NCI-H1436 (cell line): Measurements from ENCODE around the gene CDC16.
"Not testable (repeated sequence)": the region's sequence is repeated elsewhere in the genome, so short reads cannot be mapped to it uniquely, and the experiment has no call there.

Source experiments
- DNase-seq: peaks from one replicate; lab custom pipeline; 2025; lab: John Stamatoyannopoulos, UW

CDC16 gene

DNA sequence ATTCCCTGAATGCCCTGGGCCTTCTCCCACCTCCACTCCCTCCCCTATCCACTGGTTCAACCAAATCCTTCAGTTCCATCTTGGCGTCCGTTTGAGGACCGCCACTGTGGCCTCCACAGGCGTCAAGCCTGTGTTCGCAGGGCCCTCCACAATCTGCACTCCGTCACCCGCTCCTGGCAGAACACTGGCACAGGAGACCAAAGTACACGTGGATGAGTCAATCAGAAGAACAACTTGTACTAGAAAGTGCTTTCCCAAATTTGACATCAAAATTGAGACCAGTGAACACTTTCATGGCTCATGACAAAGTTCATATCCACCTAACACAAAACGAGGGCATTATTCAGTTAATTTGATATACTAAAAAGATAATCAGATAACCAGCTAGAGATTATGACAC is 6.5 kb upstream of the CDC16 start:
- DNase-seq: no peak

- no peak for DNase-seq
These were observed 5.2 kb upstream of the CDC16 start for GRCh38 chr13:114229506-114229905.

DNA sequence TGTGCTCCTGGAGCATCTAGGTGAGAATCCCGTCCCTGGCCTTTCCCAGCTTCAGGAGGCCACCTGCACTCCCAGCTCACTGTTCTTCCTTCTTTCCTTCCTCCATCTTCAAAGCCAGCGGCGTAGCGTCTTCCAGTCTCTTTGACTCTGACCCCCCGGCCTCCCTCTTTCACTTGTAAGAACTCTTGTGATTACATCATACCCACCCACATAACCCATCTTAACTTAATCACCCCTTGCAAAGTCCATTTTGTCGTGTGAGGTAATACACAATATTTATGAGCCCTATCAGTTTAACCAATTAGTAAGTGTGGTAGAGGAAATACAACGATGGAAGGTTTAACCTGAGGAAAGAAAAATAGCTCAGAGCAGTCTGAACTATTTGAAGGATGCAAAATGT is 4.6 kb upstream of the CDC16 start:
- no peak for DNase-seq

DNA sequence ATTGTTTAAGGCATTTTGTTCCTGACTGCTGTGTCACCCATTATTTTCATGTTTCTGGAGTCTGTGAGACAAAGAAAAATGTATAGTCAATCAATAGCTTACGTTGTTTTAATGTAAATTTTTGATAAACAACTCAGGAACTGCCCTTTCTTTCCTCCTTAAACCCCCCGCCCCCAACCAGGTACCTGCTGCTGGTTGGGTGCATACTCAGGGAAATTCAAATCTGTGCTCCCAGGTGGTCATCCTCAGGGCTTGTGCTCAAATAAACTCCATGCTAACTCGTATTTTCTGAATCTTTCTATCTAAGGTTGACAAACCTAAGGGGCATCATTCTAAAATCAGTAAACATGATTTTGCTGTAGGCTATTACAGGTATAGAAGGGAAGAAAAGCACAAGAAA is 4.1 kb upstream of the CDC16 start:
- DNase-seq: no peak

- no peak for DNase-seq
These were observed 2.8 kb upstream of the CDC16 start for GRCh38 chr13:114231886-114232285.

- no peak for DNase-seq
These were observed 442 bp upstream of the CDC16 start for GRCh38 chr13:114234266-114234644.

GRCh38 chr13:114235697-114236096 is 1.0 kb downstream of the CDC16 start:
- no peak for DNase-seq

GRCh38 chr13:114236227-114236626 is 1.5 kb downstream of the CDC16 start:
- DNase-seq: no peak

- DNase-seq: no peak
These were observed 2.9 kb downstream of the CDC16 start for GRCh38 chr13:114237415-114238112.

DNA sequence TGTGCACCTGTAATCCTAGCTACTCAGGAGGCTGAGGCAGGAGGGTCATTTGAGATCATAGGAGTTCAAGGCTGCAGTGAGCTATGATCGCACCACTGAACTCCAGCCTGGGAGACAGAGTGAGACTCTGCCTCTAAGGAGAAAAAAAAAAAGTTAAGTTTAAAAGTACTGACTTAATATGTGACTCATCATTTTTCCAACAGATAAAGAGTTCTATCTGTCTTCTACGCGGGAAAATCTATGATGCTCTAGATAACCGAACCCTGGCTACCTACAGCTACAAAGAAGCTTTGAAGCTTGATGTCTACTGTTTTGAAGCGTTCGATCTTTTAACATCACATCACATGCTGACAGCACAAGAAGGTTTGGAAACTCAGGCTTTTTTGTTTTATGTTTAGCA is 7.2 kb downstream of the CDC16 start:
- no peak for DNase-seq

DNA sequence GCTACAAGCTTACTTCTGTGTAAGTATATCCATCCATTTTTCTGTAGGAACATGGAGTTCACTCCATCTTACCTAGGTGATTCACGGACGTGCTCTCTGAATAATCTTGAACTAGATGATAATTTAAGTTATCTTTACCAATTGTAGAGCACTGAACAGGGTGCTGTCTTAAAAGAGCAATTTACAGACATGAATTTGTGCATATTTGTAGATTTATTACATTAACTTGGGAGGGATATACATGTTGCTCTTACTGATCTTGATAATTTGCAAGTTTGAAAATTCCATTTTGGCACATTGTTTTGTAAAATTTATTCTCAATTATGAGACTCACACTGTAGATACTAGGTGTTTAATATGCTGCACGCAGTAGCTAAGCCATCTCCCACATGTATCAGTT is 9.3 kb downstream of the CDC16 start:
- DNase-seq: no peak

- DNase-seq: no peak
These were observed 9.9 kb downstream of the CDC16 start for GRCh38 chr13:114244637-114245036.

DNA sequence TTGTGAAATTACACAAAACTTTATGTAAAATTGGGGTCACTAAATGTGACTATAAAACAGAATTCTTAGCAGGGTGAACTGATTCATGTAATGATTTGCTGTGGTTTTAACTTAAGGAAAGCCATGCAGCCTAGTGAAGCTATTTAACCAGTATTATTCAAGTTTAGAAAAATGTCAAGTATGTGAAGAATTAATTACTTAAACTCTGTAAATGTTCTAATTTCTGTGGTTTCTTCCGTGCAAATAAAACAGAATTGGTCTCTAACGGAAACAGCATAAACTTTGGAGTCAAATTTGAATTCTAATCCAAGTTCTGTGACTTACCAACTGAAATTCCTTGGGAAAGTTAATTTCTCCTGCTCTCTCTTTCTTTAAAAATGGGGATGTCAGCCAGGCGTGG is 13.3 kb downstream of the CDC16 start:
- DNase-seq: no peak

- no peak for DNase-seq
These were observed 14.4 kb downstream of the CDC16 start for GRCh38 chr13:114249077-114249476.

DNA sequence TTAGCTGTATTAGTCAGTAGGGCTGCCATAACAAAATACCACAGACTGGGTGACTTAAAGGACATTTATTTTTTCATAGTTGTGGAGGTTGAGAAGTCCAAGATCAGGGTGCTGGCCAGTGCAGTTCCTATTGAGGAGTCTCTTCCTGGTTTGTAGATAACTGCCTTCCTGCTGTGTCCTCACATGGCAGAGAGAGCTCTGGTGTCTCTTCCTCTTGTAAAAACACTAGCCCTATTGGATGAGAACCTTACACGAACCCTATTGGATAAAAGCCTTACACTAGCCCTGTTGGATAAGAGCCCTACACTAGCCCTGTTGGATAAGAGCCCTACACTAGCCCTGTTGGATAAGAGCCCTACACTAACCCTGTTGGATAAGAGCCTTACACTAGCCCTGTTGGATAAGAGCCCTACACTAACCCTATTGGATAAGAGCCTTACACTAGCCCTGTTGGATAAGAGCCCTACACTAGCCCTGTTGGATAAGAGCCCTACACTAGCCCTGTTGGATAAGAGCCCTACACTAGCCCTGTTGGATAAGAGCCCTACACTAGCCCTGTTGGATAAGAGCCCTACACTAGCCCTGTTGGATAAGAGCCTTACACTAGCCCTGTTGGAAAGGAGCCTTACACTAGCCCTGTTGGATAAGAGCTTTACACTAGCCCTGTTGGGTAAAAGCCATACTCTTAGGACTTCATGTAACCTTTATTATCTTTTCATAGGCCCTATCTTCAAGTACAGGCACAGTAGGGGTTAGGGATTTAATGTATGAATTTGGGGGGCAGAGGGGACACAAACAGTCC is 17.1 kb downstream of the CDC16 start:
- DNase-seq: not testable (repeated sequence)

DNA sequence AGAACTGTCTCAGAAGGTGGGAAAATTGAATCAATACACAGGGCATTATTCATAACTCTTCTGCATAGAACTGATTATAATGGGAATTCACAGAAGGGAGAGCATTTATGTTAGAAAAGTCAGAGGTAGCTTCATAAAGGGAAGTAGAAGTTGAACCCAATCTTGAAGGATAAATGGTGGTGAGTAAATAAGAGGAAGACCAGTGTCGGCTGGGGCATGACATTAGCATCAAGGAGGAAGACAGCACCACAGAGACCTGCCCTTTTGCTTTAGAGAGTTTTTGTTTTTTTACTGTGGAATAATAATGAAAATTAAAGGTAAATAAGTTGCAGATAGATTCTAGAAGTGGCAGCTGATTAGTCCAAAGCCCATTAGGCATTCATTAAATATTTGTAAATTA is 21.9 kb downstream of the CDC16 start:
- DNase-seq: no peak

- no peak for DNase-seq
These were observed 22.3 kb downstream of the CDC16 start for GRCh38 chr13:114257014-114257413.

- DNase-seq: no peak
These were observed 23.9 kb downstream of the CDC16 start for GRCh38 chr13:114258589-114258988.

- no peak for DNase-seq
These were observed 24.7 kb downstream of the CDC16 start for GRCh38 chr13:114259374-114259773.

DNA sequence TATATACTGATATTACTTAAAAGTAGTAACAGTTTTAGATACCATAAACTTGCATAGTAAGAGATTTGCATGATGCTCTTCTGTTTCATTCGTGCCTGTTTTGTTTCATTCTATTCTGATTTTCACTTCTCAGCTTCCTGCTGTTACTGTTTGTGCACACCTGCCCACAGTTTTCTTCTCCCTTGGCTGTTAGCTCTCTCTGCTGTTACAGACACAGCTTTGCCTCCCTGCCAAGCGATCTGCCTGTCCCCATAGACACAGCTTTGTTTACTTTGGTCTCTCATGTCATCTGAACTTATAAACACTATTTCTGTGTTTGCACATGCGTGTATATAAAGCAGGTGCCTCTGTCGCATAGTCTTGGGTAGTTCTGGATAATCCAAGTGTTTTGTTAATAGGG is 25.3 kb downstream of the CDC16 start:
- DNase-seq: no peak

DNA sequence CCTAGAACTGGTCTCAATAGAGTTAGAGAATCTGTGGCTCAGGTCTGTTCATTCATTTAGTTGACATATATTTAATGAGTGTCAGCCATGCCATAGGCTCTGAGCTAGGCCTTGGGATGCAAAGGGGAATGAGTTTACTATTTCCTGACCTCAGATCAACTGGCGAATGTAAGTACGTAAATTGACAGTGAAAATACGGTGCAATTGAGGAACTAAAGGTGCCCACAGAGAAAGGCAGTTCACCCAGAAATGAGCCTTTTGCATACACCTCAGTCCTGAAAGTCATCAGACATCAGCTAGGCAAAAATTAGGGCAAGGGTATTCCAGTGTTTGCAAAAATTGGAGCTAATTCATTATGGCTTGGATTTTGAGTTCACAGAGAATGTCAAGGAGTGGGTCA is 26.1 kb downstream of the CDC16 start:
- DNase-seq: no peak

- no peak for DNase-seq
These were observed 26.8 kb downstream of the CDC16 start for GRCh38 chr13:114261328-114261965.

GRCh38 chr13:114263578-114263977 is 28.9 kb downstream of the CDC16 start:
- no peak for DNase-seq
